ENCODE measurements around the gene LINGO3.

GRCh38 chr19:2302319-2303210 lies 5.4 kb downstream of the LINGO3 start:
- TF ChIP-seq CTCF (conservative IDR thresholded peaks at IDR 0.05 in 1 of 2, IDR thresholded peaks at IDR 0.05 in 1 of 2; ENCODE audit: extremely low read depth in 1 of 2, insufficient read depth in 1 of 2, low read depth in 1 of 2, low read length in 2 of 2) (no peak), EZH2 (IDR thresholded peaks at IDR 0.05; ENCODE audit: borderline replicate concordance, low read length) (no peak)
